Breast epithelium (tissue), 3 donors: Measurements from ENCODE around the gene CDK14.

ENCODE experiments used
- POLR2A ChIP-seq: fragments of 450-650 bp; IDR thresholded peaks from one replicate; pipeline ENCODE4 v1.6.1; 2016; ENCODE audit warnings: antibody characterized with exemption, mild to moderate bottlenecking, moderate library complexity
- POLR2AphosphoS5 ChIP-seq, 3 donors: sonication (generic); formaldehyde crosslinking; IDR thresholded peaks; one replicate each; pipeline ENCODE4 v1.6.1; 2017; ENCODE audit warnings: antibody characterized with exemption in 3 of 3
- TF ChIP-seq, protein P1 (sequence below), 3 donors: fragments of 450-650 bp; IDR thresholded peaks; one replicate each; pipeline ENCODE4 v1.5.1; 2016 to 2017; ENCODE audit warnings: antibody characterized with exemption in 3 of 3, mild to moderate bottlenecking in 3 of 3, moderate library complexity in 3 of 3

DNA sequence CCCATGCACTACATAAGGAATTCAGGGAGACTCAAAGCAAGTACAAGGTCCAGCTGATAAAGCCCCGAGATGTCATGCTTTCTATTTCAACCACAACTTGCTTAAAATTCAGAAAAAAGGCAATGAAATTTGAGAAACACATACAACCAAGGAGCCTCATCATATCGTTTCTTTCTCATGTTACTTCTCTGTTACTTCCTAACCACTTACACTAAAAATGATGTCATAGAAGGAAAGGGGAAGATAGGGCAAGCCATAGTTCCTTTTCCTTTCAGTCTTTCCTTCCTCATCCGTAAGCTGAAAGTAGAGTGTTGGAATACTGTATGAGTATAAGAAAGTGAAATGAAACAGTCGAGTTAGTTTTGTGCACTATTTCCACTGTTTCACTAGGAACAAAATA is 27.9 kb upstream of the CDK14 start:
- TF ChIP-seq, protein P1, sequence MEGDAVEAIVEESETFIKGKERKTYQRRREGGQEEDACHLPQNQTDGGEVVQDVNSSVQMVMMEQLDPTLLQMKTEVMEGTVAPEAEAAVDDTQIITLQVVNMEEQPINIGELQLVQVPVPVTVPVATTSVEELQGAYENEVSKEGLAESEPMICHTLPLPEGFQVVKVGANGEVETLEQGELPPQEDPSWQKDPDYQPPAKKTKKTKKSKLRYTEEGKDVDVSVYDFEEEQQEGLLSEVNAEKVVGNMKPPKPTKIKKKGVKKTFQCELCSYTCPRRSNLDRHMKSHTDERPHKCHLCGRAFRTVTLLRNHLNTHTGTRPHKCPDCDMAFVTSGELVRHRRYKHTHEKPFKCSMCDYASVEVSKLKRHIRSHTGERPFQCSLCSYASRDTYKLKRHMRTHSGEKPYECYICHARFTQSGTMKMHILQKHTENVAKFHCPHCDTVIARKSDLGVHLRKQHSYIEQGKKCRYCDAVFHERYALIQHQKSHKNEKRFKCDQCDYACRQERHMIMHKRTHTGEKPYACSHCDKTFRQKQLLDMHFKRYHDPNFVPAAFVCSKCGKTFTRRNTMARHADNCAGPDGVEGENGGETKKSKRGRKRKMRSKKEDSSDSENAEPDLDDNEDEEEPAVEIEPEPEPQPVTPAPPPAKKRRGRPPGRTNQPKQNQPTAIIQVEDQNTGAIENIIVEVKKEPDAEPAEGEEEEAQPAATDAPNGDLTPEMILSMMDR (IDR thresholded peaks at IDR 0.05): no peak
- TF ChIP-seq POLR2AphosphoS5 (IDR thresholded peaks at IDR 0.05) (no peak), POLR2A (no peak)
